Measurements from ENCODE around the gene TXNDC15. TPM values are rescaled to one million over a fixed set of nuclear protein-coding genes. Genes with fewer than 3 reads are reported as not detected.

TXNDC15 gene
- total and polyA plus RNA-seq, 2 of the 13 experiments (the other 11 are each of a cell fraction or from before 2014, with no cell fraction given) = 22.2 to 49.9 TPM

DNA sequence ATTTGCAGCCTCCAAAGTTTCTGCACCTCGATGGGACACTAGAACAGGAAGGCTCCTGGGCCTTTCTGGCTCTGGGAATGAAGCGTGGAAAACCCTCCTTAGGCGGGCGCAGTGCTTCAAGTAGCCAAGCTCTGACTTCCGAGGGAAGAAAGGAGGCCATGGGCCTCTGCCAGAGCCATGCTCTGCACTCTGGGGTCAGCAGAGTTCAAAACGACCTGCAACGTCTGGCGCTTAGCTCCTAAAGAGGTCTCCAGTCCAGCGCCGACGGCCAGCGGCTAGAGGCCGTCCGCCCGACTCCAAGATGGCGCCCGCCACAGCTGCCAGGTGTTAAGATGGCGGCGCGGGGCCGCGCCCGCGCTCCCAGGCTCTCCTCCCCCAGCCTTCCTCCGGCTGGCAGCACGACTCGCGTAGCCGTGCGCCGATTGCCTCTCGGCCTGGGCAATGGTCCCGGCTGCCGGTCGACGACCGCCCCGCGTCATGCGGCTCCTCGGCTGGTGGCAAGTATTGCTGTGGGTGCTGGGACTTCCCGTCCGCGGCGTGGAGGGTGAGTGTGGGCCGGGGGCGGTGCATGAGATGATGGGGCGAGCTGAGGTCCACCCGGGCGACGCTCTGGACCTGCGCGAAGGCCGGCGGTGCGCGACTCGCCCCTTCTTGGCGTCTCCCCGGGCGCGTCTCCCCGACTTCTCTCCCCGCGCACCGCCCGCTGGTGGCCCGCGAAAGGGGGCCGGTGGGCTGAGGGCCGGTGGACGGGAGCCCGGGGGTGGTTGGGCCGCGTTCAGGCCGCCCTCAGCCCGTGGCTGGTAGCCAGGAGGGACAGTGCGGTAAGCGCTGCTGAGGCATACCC, at the start of gene TXNDC15 (continued):
- TF ChIP-seq ZBTB49 (CRISPR knock-in tag; IDR thresholded peaks at IDR 0.05; ENCODE audit: borderline replicate concordance) (no peak), POLR2AphosphoS5 (IDR thresholded peaks at IDR 0.05; ENCODE audit: low read depth, low read length) (peak; percentile 80), ZMAT5 (CRISPR knock-in tag; IDR thresholded peaks at IDR 0.05; ENCODE audit: borderline replicate concordance, low read depth) (0 out of 2 replicates have a peak, but pooled peaks have one; percentile 57), HIVEP1 (CRISPR knock-in tag; IDR thresholded peaks at IDR 0.05) (peak; percentile 87), ZNF17 (CRISPR knock-in tag; IDR thresholded peaks at IDR 0.05) (no peak), SP1 (IDR thresholded peaks at IDR 0.05) (no peak), SP1 (CRISPR knock-in tag; IDR thresholded peaks at IDR 0.05) (0 out of 2 replicates have a peak, but pooled peaks have one; percentile 20), TERF1 (CRISPR knock-in tag; IDR thresholded peaks at IDR 0.05) (no peak; the same call in 1 of the 2 replicates), ZMYM4 (CRISPR knock-in tag; IDR thresholded peaks at IDR 0.05) (peak; percentile 92), ATF7-NPFF (CRISPR knock-in tag; IDR thresholded peaks at IDR 0.05; ENCODE audit: low read depth) (peak; percentile 98), MEIS1 (CRISPR knock-in tag; IDR thresholded peaks at IDR 0.05; ENCODE audit: borderline replicate concordance) (0 out of 2 replicates have a peak, but pooled peaks have one; percentile 42), ZNF446 (CRISPR knock-in tag; IDR thresholded peaks at IDR 0.05) (peak; percentile 84; the same call in 1 of the 2 replicates), RFXAP (CRISPR knock-in tag; IDR thresholded peaks at IDR 0.05; ENCODE audit: borderline replicate concordance) (peak; percentile 87; the same call in 1 of the 2 replicates), ATF5 (CRISPR knock-in tag; IDR thresholded peaks at IDR 0.05; ENCODE audit: low read depth) (no peak), GPN1 (CRISPR knock-in tag; IDR thresholded peaks at IDR 0.05; ENCODE audit: borderline replicate concordance) (no peak), ZNF747 (CRISPR knock-in tag; IDR thresholded peaks at IDR 0.05; ENCODE audit: borderline replicate concordance) (peak; percentile 85), ZNF124 (CRISPR knock-in tag; IDR thresholded peaks at IDR 0.05) (peak; percentile 83; the same call in 1 of the 2 replicates), POLR2G (IDR thresholded peaks at IDR 0.05; ENCODE audit: low read depth, low read length) (peak; percentile 89), SMARCC2 (IDR thresholded peaks at IDR 0.05) (no peak), MAZ (IDR thresholded peaks at IDR 0.05; ENCODE audit: borderline replicate concordance, low read depth, low read length) (no peak), MAZ (CRISPR knock-in tag; IDR thresholded peaks at IDR 0.05; ENCODE audit: low read depth) (peak; percentile 87)

Measured in HepG2 (cell line).